Measurements from ENCODE around the gene GIGYF2. TPM values are rescaled to one million over a fixed set of nuclear protein-coding genes. Genes with fewer than 3 reads are reported as not detected.

Gene GIGYF2
- total and polyA plus RNA-seq, 2 of the 13 experiments (the other 11 are each of a cell fraction or from before 2014, with no cell fraction given) = 44.9 to 73.5 TPM

GRCh38 chr2:232857158-232857563, 160.0 kb downstream of the GIGYF2 start (continued):
- TF ChIP-seq CBX2 (IDR thresholded peaks at IDR 0.05; ENCODE audit: low read depth, low read length) = no peak
- no peak for TF ChIP-seq CBX2 (CRISPR knock-in tag; IDR thresholded peaks at IDR 0.05; ENCODE audit: low read depth)
- 0 out of 2 replicates have a peak, but pooled peaks have one; percentile 57 for TF ChIP-seq ZSCAN12 (CRISPR knock-in tag; IDR thresholded peaks at IDR 0.05)
- TF ChIP-seq GPN1 (CRISPR knock-in tag; IDR thresholded peaks at IDR 0.05; ENCODE audit: borderline replicate concordance) = no peak
- peak; percentile 76; the same call in 1 of the 2 replicates for TF ChIP-seq HMGXB3 (CRISPR knock-in tag; IDR thresholded peaks at IDR 0.05; ENCODE audit: borderline replicate concordance)
- TF ChIP-seq ZBTB21 (CRISPR knock-in tag; IDR thresholded peaks at IDR 0.05) = peak; percentile 53; the same call in 1 of the 2 replicates
- TF ChIP-seq MED1 (CRISPR knock-in tag; IDR thresholded peaks at IDR 0.05) = peak; percentile 95
- TF ChIP-seq RFX3 (CRISPR knock-in tag; IDR thresholded peaks at IDR 0.05) = no peak
- TF ChIP-seq MYC (CRISPR knock-in tag; IDR thresholded peaks at IDR 0.05; ENCODE audit: borderline replicate concordance) = no peak
- TF ChIP-seq ZNF639 (CRISPR knock-in tag; conservative IDR thresholded peaks at IDR 0.05) = no peak
- peak; percentile 68; the same call in 1 of the 2 replicates for TF ChIP-seq ZNF564 (CRISPR knock-in tag; IDR thresholded peaks at IDR 0.05)
- peak; percentile 85; the same call in 1 of the 2 replicates for TF ChIP-seq BORCS8-MEF2B (CRISPR knock-in tag; IDR thresholded peaks at IDR 0.05)
- TF ChIP-seq NONO (IDR thresholded peaks at IDR 0.05) = no peak
- TF ChIP-seq NONO (CRISPR knock-in tag; conservative IDR thresholded peaks at IDR 0.05) = peak; percentile 62
- TF ChIP-seq ARID2 (CRISPR knock-in tag; IDR thresholded peaks at IDR 0.05; ENCODE audit: borderline replicate concordance) = peak; percentile 88
- TF ChIP-seq ZNF281 (CRISPR knock-in tag; IDR thresholded peaks at IDR 0.05; ENCODE audit: borderline replicate concordance) = peak; percentile 82; the same call in 1 of the 2 replicates
- TF ChIP-seq ZKSCAN8 (CRISPR knock-in tag; IDR thresholded peaks at IDR 0.05; ENCODE audit: borderline replicate concordance) = peak; percentile 94
- peak; percentile 79 for TF ChIP-seq ZMYM3 (CRISPR knock-in tag; IDR thresholded peaks at IDR 0.05)
- TF ChIP-seq ZNF543 (CRISPR knock-in tag; IDR thresholded peaks at IDR 0.05) = no peak
